ENCODE data around the gene ATP11A. TPM values are rescaled to one million over a fixed set of nuclear protein-coding genes. Genes with fewer than 3 reads are reported as not detected.

Gene ATP11A
- total and polyA plus RNA-seq, 9 of the 15 experiments (the other 6 are each of a cell fraction or from before 2014, with no cell fraction given) = 0.38 to 34.2 (median 4.2) TPM

- H3K36me3 ChIP-seq (ENCODE audit: control insufficient read depth, insufficient read depth, low read length) = no peaks in the 10 kb centered on the region
- H3K9me3 ChIP-seq (replicated peaks; ENCODE audit: control insufficient read depth, insufficient read depth, low read depth, low read length) = no peaks in the 10 kb centered on the region
- H3K4me2 ChIP-seq (ENCODE audit: insufficient read depth, low read length) = no peak overlapping the region
- ChIA-PET CTCF (ENCODE audit: low intra/inter-chr PET ratio) (no interaction called here), POLR2A (no interaction called here)
- no peak overlapping the region for H3K27ac ChIP-seq (ENCODE audit: extremely low read depth, low read depth, low read length)
- H3K4me3 ChIP-seq = no peak overlapping the region
- intact Hi-C loops (cut with micrococcal nuclease) (no loop called here), in situ Hi-C loops (cut with MboI) (no loop called here)
- no TSS peak for BruUV-seq (replicated peaks)
- no peak for TF ChIP-seq ZNF184 (CRISPR knock-in tag; IDR thresholded peaks at IDR 0.05)
- no peak for TF ChIP-seq EWSR1 (IDR thresholded peaks at IDR 0.05; ENCODE audit: borderline replicate concordance, low read depth, partially characterized antibody)
- TF ChIP-seq HDAC3 (IDR thresholded peaks at IDR 0.05; ENCODE audit: borderline replicate concordance, partially characterized antibody) = no peak
- TF ChIP-seq ZNF592 (IDR thresholded peaks at IDR 0.05) = no peak
- TF ChIP-seq, protein P1, sequence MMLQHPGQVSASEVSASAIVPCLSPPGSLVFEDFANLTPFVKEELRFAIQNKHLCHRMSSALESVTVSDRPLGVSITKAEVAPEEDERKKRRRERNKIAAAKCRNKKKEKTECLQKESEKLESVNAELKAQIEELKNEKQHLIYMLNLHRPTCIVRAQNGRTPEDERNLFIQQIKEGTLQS (IDR thresholded peaks at IDR 0.05) = no peak
- TF ChIP-seq, protein P1 (CRISPR knock-in tag; conservative IDR thresholded peaks at IDR 0.05) = no peak
- no peak for TF ChIP-seq PCBP2 (IDR thresholded peaks at IDR 0.05; ENCODE audit: low read depth, low read length, poor library complexity, severe bottlenecking)
- no peak for TF ChIP-seq ZNF717 (CRISPR knock-in tag; IDR thresholded peaks at IDR 0.05)
- no peaks in the 10 kb centered on the region for H3K79me2 ChIP-seq (ENCODE audit: control insufficient read depth, insufficient read depth, low read length)
- H3K9me1 ChIP-seq (ENCODE audit: control insufficient read depth, insufficient read depth, low read length) = no peaks in the 10 kb centered on the region
- ATAC-seq = no peak
- H2AFZ ChIP-seq (ENCODE audit: low read depth, low read length) = no peak overlapping the region
- no peaks in the 10 kb centered on the region; a peak in 1 of 5 replicates for H3K4me1 ChIP-seq (replicated peaks in 1 of 2; ENCODE audit: control insufficient read depth in 2 of 2, insufficient read depth in 2 of 2, low read length in 2 of 2)
- no peak for DNase-seq (ENCODE audit: extremely low read depth in 1 of 4, low spot score in 3 of 4)
- H4K20me1 ChIP-seq (replicated peaks; ENCODE audit: control insufficient read depth, insufficient read depth, low read length) = no peaks in the 10 kb centered on the region; the same call in 1 of the 2 replicates
- no peak overlapping the region for H3K9ac ChIP-seq (ENCODE audit: insufficient read depth in 1 of 2, low read depth in 2 of 2, low read length in 2 of 2)
- H3K27me3 ChIP-seq (ENCODE audit: control insufficient read depth in 2 of 2, insufficient read depth in 2 of 2, low read length in 2 of 2) = peaks cover 3 to 8% of the 10 kb centered on the region in 2 experiments; a peak in 2 of 5 replicates
- WGBS (ENCODE audit: insufficient coverage, low coverage, missing lambda C conversion rate) = 9% methylated on average over 5 of the region's 5 CpGs
- FAIRE-seq = no peak
Observed at GRCh38 chr13:112655913-112656312, 33.9 kb upstream of the ATP11A start.
